HG03196 (cell line): ENCODE measurements around the gene MAP3K14.

Source experiments
- ATAC-seq: cut with Tn5 transposase; IDR thresholded peaks from one replicate; pipeline ENCODE4 v1.9.1; 2021; ENCODE audit not compliant: unreplicated experiment

MAP3K14 gene

GRCh38 chr17:45225051-45225700, 91.6 kb downstream of the MAP3K14 start:
- no peak for ATAC-seq

DNA sequence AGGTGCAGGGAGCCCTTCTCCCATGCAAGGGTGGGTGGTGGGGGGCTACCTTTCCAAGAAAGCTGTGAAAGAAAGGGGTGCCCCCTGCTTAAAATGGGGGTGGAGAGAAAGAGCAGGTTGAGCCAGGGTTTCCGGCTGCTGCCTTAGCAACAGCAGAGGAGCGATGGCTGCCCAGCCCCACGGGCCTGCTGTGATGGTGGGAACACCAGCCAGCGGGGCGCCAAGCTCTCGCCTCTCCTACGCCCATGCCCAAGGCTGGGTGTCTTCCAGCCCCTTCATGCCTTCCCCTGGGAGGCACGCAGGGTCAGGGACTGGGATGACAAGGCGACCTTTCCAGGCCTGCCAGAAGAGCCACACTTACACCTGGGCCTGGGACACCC, 92.2 kb downstream of the MAP3K14 start:
- no peak for ATAC-seq

GRCh38 chr17:45223539-45224528, 93.0 kb downstream of the MAP3K14 start:
- ATAC-seq: no peak

- ATAC-seq: no peak
Observed at GRCh38 chr17:45222996-45223538, 93.8 kb downstream of the MAP3K14 start.

DNA sequence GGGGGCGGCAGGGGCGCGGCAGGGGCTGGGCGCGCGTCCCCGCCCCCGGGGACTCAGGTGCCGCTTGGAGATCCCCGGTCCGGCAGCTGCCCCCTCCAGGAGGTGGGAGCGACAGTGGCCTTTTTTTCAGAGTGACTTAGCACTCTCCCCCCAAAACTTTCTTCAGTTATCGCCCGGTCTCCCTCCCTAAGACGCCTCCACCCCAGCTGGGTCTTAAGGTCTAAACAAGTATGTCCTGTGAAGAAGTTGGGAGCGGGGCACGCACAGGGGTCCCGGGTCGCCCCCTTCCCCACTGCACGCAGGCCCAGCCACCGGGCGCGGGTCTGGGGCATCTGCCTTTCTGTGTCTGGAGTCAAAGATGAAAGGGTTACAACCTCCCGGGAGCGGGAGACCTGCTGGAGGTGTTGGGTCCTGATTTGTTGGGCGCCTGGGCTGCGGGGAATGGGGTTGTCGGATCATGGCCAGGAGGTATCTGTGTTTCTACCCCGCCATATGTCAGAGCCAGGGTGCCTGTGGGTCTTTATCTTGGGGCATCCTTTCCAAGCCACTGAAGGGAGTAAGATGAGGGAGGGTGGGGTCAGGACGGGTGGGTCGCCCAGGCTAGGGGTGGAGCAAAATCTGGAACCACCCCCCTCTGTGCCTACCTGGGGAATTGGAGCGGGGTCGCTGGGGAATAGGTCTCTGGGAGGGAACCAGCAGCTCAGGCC, 94.4 kb downstream of the MAP3K14 start:
- ATAC-seq: no peak

GRCh38 chr17:45222014-45222288, 94.9 kb downstream of the MAP3K14 start:
- ATAC-seq: no peak

DNA sequence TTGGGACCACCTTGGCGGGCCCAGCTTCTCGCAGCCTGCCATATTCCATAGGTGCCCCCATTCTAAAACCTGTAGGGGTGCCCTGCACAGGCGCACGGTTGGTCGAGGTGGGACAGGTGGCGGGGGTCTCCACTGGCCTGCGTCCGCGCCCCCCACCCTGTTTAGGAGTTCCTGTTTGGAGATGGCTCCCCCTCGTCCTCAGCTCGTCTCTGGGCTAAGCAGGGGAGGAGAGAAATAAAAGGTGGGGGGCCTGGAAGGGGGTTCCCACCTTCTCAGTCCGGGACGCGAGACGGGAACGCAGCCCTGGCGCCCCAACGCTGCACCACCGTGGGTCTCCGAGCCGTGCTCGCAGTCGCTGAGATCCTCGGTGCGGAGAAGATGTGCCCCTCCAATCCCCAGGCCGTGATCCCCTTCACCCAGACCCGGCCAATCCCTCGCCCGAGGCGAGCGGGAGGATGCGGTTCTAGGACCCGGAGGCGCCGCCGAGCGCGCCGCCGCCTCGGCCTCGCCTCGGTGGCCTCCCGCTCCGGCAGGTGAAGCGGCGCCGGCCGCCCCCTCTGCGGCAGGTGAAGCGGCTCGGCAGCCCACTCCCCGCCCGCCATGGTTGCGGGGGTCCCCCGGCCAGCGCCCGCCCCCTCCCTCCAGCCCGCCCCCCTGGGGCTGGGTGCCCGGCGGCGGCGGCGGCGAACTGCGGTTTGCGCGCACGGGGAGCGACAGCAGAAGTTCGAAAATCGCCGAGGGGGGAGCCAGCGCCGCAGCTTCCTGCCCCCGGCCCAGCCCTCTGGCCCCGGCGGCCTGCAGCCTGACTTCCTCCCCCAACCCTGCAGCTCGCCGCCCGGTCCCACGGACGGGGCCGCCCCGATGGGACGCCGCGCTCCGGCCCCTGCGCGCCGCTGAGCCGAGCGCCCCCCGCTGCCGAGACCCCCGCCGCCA, 95.5 kb downstream of the MAP3K14 start, which contains the start of gene FMNL1:
Gene FMNL1, plus strand, starts transcription at position 805 of the 933 bp plus-strand sequence. CDS start 240 bp downstream, outside the sequence.
- no peak for ATAC-seq

DNA sequence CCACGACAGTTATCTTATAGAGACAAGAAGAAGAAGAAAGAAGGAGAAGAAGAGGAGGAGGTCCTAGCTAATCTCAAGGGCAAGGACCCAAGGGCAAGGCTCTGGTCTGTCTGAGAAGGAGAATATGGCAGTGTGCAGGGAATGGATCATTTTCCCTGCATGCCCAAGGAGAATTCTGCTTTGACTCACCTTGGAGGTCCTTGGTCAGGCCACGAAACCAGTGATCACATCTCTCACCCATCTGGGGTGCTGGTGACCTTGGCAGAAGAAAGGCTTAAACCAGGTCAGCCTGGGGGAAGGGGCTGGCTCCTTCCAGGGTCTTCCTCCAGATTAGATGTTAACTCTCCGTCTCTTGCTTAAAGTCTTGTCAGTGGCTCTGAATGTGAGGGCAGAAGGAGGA, 96.7 kb downstream of the MAP3K14 start:
- no peak for ATAC-seq

GRCh38 chr17:45218895-45219661, 97.7 kb downstream of the MAP3K14 start:
- ATAC-seq: no peak
